A673 (cell line): Measurements from ENCODE around the gene CEP85L. TPM values are rescaled to one million over a fixed set of nuclear protein-coding genes. Genes with fewer than 3 reads are reported as not detected.
A peak's percentile ranks its signal among the peaks of the same experiment; 100 is the strongest.

Experiments
- BruUV-seq: library from RNA; stranded (reverse); fragments of 400-500 nt; replicated peaks from 2 replicates; lab custom pipeline; 2021; lab: Mats Ljungman, UMichigan
- CTCF ChIA-PET: fragments of 300-600 bp; sonication (Branson Sonifier 250); formaldehyde crosslinking; loops from one replicate; lab custom pipeline; 2022; ENCODE audit warnings: antibody characterized with exemption; lab: Charles Lee
- POLR2A ChIA-PET: fragments of 300-600 bp; sonication (Branson Sonifier 250); formaldehyde crosslinking; loops from one replicate; lab custom pipeline; 2022; ENCODE audit warnings: antibody characterized with exemption; ENCODE audit not compliant: low non-redundant PET; lab: Charles Lee
- DNase-seq: peaks from one replicate; pipeline ENCODE4 v3.0.0-alpha.2; 2015; ENCODE audit warnings: low spot score
- H3K27ac ChIP-seq: fragments of 200-600 bp; sonication (generic); 2 replicates; pipeline ENCODE4 v1.5.1; 2016; ENCODE audit warnings: mixed run types, low read depth, mild to moderate bottlenecking, mixed read lengths, antibody characterized with exemption, low read length; ENCODE audit not compliant: poor library complexity, severe bottlenecking
- H3K27me3 ChIP-seq: fragments of 200-600 bp; sonication (generic); replicated peaks from 2 replicates; pipeline ENCODE4 v1.6.1; 2017; ENCODE audit warnings: mixed run types, low read depth, mild to moderate bottlenecking, mixed read lengths, antibody characterized with exemption, low read length; ENCODE audit not compliant: insufficient read depth, poor library complexity
- H3K36me3 ChIP-seq: fragments of 200-600 bp; sonication (generic); 2 replicates; pipeline ENCODE4 v1.6.1; 2016; ENCODE audit warnings: mixed run types, mild to moderate bottlenecking, mixed read lengths, antibody characterized with exemption, low read length; ENCODE audit not compliant: insufficient read depth, poor library complexity, severe bottlenecking
- H3K4me1 ChIP-seq: fragments of 200-600 bp; sonication (generic); 2 replicates; pipeline ENCODE4 v1.6.1; 2017; ENCODE audit warnings: mixed run types, mild to moderate bottlenecking, mixed read lengths, antibody characterized with exemption, low read length; ENCODE audit not compliant: insufficient read depth, poor library complexity, severe bottlenecking
- H3K4me3 ChIP-seq: fragments of 200-600 bp; sonication (generic); 2 replicates; pipeline ENCODE4 v1.5.1; 2016; ENCODE audit warnings: low read depth, mixed run types, mild to moderate bottlenecking, mixed read lengths, low read length; ENCODE audit not compliant: poor library complexity, severe bottlenecking
- H3K9me3 ChIP-seq: fragments of 200-600 bp; sonication (generic); 2 replicates; pipeline ENCODE4 v1.6.1; 2016; ENCODE audit warnings: mixed run types, low read depth, mild to moderate bottlenecking, mixed read lengths, antibody characterized with exemption, low read length; ENCODE audit not compliant: poor library complexity, severe bottlenecking
- CTCF ChIP-seq: fragments of 300-800, 200-600 bp; sonication (generic); conservative IDR thresholded peaks from 2 replicates; pipeline ENCODE4 v1.5.1; 2017; ENCODE audit warnings: low read depth, mild to moderate bottlenecking, antibody characterized with exemption, low read length, moderate library complexity, mixed read lengths
- EZH2 ChIP-seq: fragments of 200-600 bp; sonication (generic); IDR thresholded peaks from 2 replicates; pipeline ENCODE4 v1.6.1; 2017; ENCODE audit warnings: borderline replicate concordance, low read depth, mild to moderate bottlenecking, mixed read lengths, antibody characterized with exemption, low read length; ENCODE audit not compliant: poor library complexity, severe bottlenecking
- intact Hi-C: fragments of 100-400 bp; cut with micrococcal nuclease; formaldehyde crosslinking; loops from one replicate; pipeline ENCODE4 v1.10.0; 2022; ENCODE audit not compliant: unreplicated experiment
- total RNA-seq: library from RNA; stranded (reverse); gene quantifications from 2 replicates; pipeline ENCODE4 v1.2.3, GENCODE V29; 2021

Gene CEP85L
- total RNA-seq, 1 experiment from 2014 or later = 7.4 TPM

GRCh38 chr6:118559659-118560058, 91.7 kb downstream of the CEP85L start:
- POLR2A ChIA-PET = no interaction called here
- peaks cover 14% of the 10 kb centered on the region for H3K4me1 ChIP-seq
- H3K27me3 ChIP-seq = no peaks in the 10 kb centered on the region
- no peak overlapping the region for H3K27ac ChIP-seq
- intact Hi-C loops = no loop called here
- TF ChIP-seq EZH2 (no peak), CTCF (no peak)
- H3K36me3 ChIP-seq = no peaks in the 10 kb centered on the region
- no peaks in the 10 kb centered on the region for H3K9me3 ChIP-seq
- H3K4me3 ChIP-seq = no peak overlapping the region
- DNase-seq = no peak
- BruUV-seq = no TSS peak
- CTCF ChIA-PET = no interaction called here

- CTCF ChIA-PET = interaction anchor here (0.7 kb wide), 1 partner anchor 274 kb away, joined by 3 read pairs; no protein-coding TSS in a partner anchor
- TF ChIP-seq EZH2 = no peak
- no peak for TF ChIP-seq CTCF
- no peak overlapping the region for H3K4me3 ChIP-seq
- no peaks in the 10 kb centered on the region for H3K9me3 ChIP-seq
- peaks cover 14% of the 10 kb centered on the region for H3K4me1 ChIP-seq
- H3K27ac ChIP-seq = no peak overlapping the region
- no TSS peak for BruUV-seq
- DNase-seq = peak; percentile 83
- POLR2A ChIA-PET = interaction anchor here (0.6 kb wide), 1 partner anchor 384 kb away, joined by 3 read pairs; no protein-coding TSS in a partner anchor
- no peaks in the 10 kb centered on the region for H3K27me3 ChIP-seq
- H3K36me3 ChIP-seq = no peaks in the 10 kb centered on the region
- intact Hi-C loops = no loop called here
These were observed 92.8 kb downstream of the CEP85L start for GRCh38 chr6:118558464-118559217.

GRCh38 chr6:118554698-118555097, 96.7 kb downstream of the CEP85L start:
- no TSS peak for BruUV-seq
- POLR2A ChIA-PET = no interaction called here

More at GRCh38 chr6:118554698-118555097, 96.7 kb downstream of the CEP85L start:
- no peak for DNase-seq
- Histone ChIP-seq H3K4me1 (peaks cover 24% of the 10 kb centered on the region), H3K4me3 (no peak overlapping the region), H3K27ac (no peak overlapping the region), H3K36me3 (no peaks in the 10 kb centered on the region), H3K27me3 (no peaks in the 10 kb centered on the region), H3K9me3 (no peaks in the 10 kb centered on the region)
- CTCF ChIA-PET = no interaction called here
- TF ChIP-seq EZH2 (no peak), CTCF (no peak)
- intact Hi-C loops = no loop called here
